Central memory CD8-positive, alpha-beta T cell (primary cell): ENCODE measurements around the gene GNB2.

Experiments
- ATAC-seq: fragments of 150-1000 bp; cut with Tn5 transposase; replicated peaks from 2 replicates; pipeline ENCODE4 v1.10.0; 2022; ENCODE audit warnings: mild to moderate bottlenecking, moderate FRiP score, moderate number of reproducible peaks; ENCODE audit not compliant: poor library complexity, severe bottlenecking; ENCODE audit errors: extremely low read depth
- DNase-seq, 2 donors: peaks; one replicate each; pipeline ENCODE4 v3.0.0; 2021; ENCODE audit warnings: low spot score in 2 of 2
- H3K27ac Mint-ChIP-seq: one replicate; pipeline ENCODE4 v1.8.0; 2022; ENCODE audit warnings: low read depth, mild to moderate bottlenecking, moderate library complexity, mixed read lengths
- H3K27me3 Mint-ChIP-seq: one replicate; pipeline ENCODE4 v1.8.0; 2022; ENCODE audit warnings: mixed read lengths
- H3K36me3 Mint-ChIP-seq: one replicate; pipeline ENCODE4 v1.8.0; 2022; ENCODE audit warnings: mild to moderate bottlenecking, moderate library complexity, mixed read lengths; ENCODE audit not compliant: insufficient read depth
- H3K4me1 Mint-ChIP-seq: one replicate; pipeline ENCODE4 v1.8.0; 2022; ENCODE audit warnings: mixed read lengths
- H3K4me3 Mint-ChIP-seq: one replicate; pipeline ENCODE4 v1.8.0; 2022; ENCODE audit warnings: mild to moderate bottlenecking, moderate library complexity, mixed read lengths
- H3K9me3 Mint-ChIP-seq: one replicate; pipeline ENCODE4 v1.8.0; 2022; ENCODE audit warnings: mixed read lengths

GNB2 gene

GRCh38 chr7:100673302-100673941 is at the start of gene GNB2:
GNB2 (plus strand) TSS chr7:100673740; CDS start chr7:100676266, 2,526 bp downstream.
- no peaks in the 10 kb centered on the region for H3K27me3 Mint-ChIP-seq
- H3K4me3 Mint-ChIP-seq: peak within 1 kb of the TSS; percentile 98
- H3K36me3 Mint-ChIP-seq: peaks cover 38% of the 10 kb centered on the region
- DNase-seq (peak; percentile 94 to 95), ATAC-seq (peak; percentile 57)
- peak within 1 kb of the TSS; percentile 95 for H3K27ac Mint-ChIP-seq
- no peaks in the 10 kb centered on the region for H3K9me3 Mint-ChIP-seq
- peaks cover 12% of the 10 kb centered on the region for H3K4me1 Mint-ChIP-seq

GRCh38 chr7:100623951-100624824 is 49.4 kb upstream of the GNB2 start:
- no peaks in the 10 kb centered on the region for H3K27me3 Mint-ChIP-seq
- ATAC-seq: no peak
- H3K27ac Mint-ChIP-seq: no peak overlapping the region
- peaks cover 9% of the 10 kb centered on the region for H3K36me3 Mint-ChIP-seq
- H3K4me1 Mint-ChIP-seq: peaks cover 22% of the 10 kb centered on the region
- no peak for DNase-seq
- H3K4me3 Mint-ChIP-seq: no peak overlapping the region
- H3K9me3 Mint-ChIP-seq: no peaks in the 10 kb centered on the region

- H3K27ac Mint-ChIP-seq: peak overlapping the region; percentile 38
- H3K4me1 Mint-ChIP-seq: peaks cover 32% of the 10 kb centered on the region
Measured at GRCh38 chr7:100626055-100626454, 47.5 kb upstream of the GNB2 start.

GRCh38 chr7:100626530-100627237 is 46.9 kb upstream of the GNB2 start:
- DNase-seq (peak; percentile 61 to 76), ATAC-seq (peak; percentile 98)
- Mint-ChIP-seq H3K27me3 (no peaks in the 10 kb centered on the region), H3K4me1 (peaks cover 32% of the 10 kb centered on the region), H3K9me3 (no peaks in the 10 kb centered on the region), H3K36me3 (peaks cover 5% of the 10 kb centered on the region), H3K27ac (peak overlapping the region; percentile 38), H3K4me3 (peak overlapping the region; percentile 73)

More at GRCh38 chr7:100626055-100626454, 47.5 kb upstream of the GNB2 start:
- no peaks in the 10 kb centered on the region for H3K9me3 Mint-ChIP-seq
- H3K4me3 Mint-ChIP-seq: peak overlapping the region; percentile 73
- H3K27me3 Mint-ChIP-seq: no peaks in the 10 kb centered on the region
- DNase-seq: no peak
- ATAC-seq: no peak
- H3K36me3 Mint-ChIP-seq: peaks cover 6% of the 10 kb centered on the region

- peak overlapping the region; percentile 73 for H3K4me3 Mint-ChIP-seq
- no peaks in the 10 kb centered on the region for H3K27me3 Mint-ChIP-seq
- H3K4me1 Mint-ChIP-seq: peaks cover 33% of the 10 kb centered on the region
- no peaks in the 10 kb centered on the region for H3K9me3 Mint-ChIP-seq
- DNase-seq: no peak
- H3K27ac Mint-ChIP-seq: peak overlapping the region; percentile 38
- H3K36me3 Mint-ChIP-seq: peaks cover 5% of the 10 kb centered on the region
- no peak for ATAC-seq
Measured at GRCh38 chr7:100627238-100627549, 46.3 kb upstream of the GNB2 start.

GRCh38 chr7:100629117-100629716 is 44.3 kb upstream of the GNB2 start:
- Mint-ChIP-seq H3K27me3 (peaks cover 6% of the 10 kb centered on the region), H3K4me3 (no peak overlapping the region), H3K4me1 (peaks cover 47% of the 10 kb centered on the region), H3K36me3 (peaks cover 7% of the 10 kb centered on the region), H3K9me3 (no peaks in the 10 kb centered on the region), H3K27ac (no peak overlapping the region)
- ATAC-seq: no peak
- no peak for DNase-seq

GRCh38 chr7:100630066-100630465 is 43.5 kb upstream of the GNB2 start:
- Mint-ChIP-seq H3K27me3 (peaks cover 13% of the 10 kb centered on the region), H3K27ac (no peak overlapping the region), H3K4me1 (peaks cover 48% of the 10 kb centered on the region), H3K4me3 (no peak overlapping the region), H3K9me3 (no peaks in the 10 kb centered on the region), H3K36me3 (peaks cover 6% of the 10 kb centered on the region)
- DNase-seq (no peak), ATAC-seq (no peak)

GRCh38 chr7:100632951-100633717 is 40.4 kb upstream of the GNB2 start:
- H3K27me3 Mint-ChIP-seq: peaks cover 13% of the 10 kb centered on the region
- ATAC-seq: peak; percentile 61
- peaks cover 4% of the 10 kb centered on the region for H3K36me3 Mint-ChIP-seq
- H3K4me1 Mint-ChIP-seq: peaks cover 27% of the 10 kb centered on the region
- peak overlapping the region; percentile 80 for H3K27ac Mint-ChIP-seq
- peak; percentile 24 to 43 for DNase-seq
- peak overlapping the region; percentile 68 for H3K4me3 Mint-ChIP-seq
- no peaks in the 10 kb centered on the region for H3K9me3 Mint-ChIP-seq

- H3K36me3 Mint-ChIP-seq: peaks cover 1% of the 10 kb centered on the region
- H3K27me3 Mint-ChIP-seq: peaks cover 2% of the 10 kb centered on the region
- no peak overlapping the region for H3K27ac Mint-ChIP-seq
- H3K9me3 Mint-ChIP-seq: no peaks in the 10 kb centered on the region
- H3K4me3 Mint-ChIP-seq: no peak overlapping the region
- DNase-seq: no peak
- no peaks in the 10 kb centered on the region for H3K4me1 Mint-ChIP-seq
- no peak for ATAC-seq
Measured at GRCh38 chr7:100639995-100640516, 33.5 kb upstream of the GNB2 start.

- no peak overlapping the region for H3K4me3 Mint-ChIP-seq
- H3K9me3 Mint-ChIP-seq: no peaks in the 10 kb centered on the region
- no peak for ATAC-seq
- no peak for DNase-seq
- no peaks in the 10 kb centered on the region for H3K4me1 Mint-ChIP-seq
- H3K36me3 Mint-ChIP-seq: no peaks in the 10 kb centered on the region
- peaks cover 10% of the 10 kb centered on the region for H3K27me3 Mint-ChIP-seq
- no peak overlapping the region for H3K27ac Mint-ChIP-seq
Measured at GRCh38 chr7:100640517-100641440, 32.8 kb upstream of the GNB2 start.

GRCh38 chr7:100641463-100641859 is 32.1 kb upstream of the GNB2 start, which contains the start of gene TFR2:
TFR2 (minus strand) TSS chr7:100641552; CDS start chr7:100641509, 43 bp downstream.
- Mint-ChIP-seq H3K4me1 (no peaks in the 10 kb centered on the region), H3K4me3 (no peak within 1 kb of the TSS), H3K36me3 (no peaks in the 10 kb centered on the region), H3K27me3 (peaks cover 16% of the 10 kb centered on the region), H3K9me3 (no peaks in the 10 kb centered on the region), H3K27ac (no peak within 1 kb of the TSS)
- DNase-seq: no peak
- ATAC-seq: no peak
